GM21447 (cell line): Measurements from ENCODE around the gene JUNB.

Source experiments
- ATAC-seq: cut with Tn5 transposase; IDR thresholded peaks from one replicate; pipeline ENCODE4 v1.9.1; 2021; ENCODE audit not compliant: unreplicated experiment

JUNB gene

DNA sequence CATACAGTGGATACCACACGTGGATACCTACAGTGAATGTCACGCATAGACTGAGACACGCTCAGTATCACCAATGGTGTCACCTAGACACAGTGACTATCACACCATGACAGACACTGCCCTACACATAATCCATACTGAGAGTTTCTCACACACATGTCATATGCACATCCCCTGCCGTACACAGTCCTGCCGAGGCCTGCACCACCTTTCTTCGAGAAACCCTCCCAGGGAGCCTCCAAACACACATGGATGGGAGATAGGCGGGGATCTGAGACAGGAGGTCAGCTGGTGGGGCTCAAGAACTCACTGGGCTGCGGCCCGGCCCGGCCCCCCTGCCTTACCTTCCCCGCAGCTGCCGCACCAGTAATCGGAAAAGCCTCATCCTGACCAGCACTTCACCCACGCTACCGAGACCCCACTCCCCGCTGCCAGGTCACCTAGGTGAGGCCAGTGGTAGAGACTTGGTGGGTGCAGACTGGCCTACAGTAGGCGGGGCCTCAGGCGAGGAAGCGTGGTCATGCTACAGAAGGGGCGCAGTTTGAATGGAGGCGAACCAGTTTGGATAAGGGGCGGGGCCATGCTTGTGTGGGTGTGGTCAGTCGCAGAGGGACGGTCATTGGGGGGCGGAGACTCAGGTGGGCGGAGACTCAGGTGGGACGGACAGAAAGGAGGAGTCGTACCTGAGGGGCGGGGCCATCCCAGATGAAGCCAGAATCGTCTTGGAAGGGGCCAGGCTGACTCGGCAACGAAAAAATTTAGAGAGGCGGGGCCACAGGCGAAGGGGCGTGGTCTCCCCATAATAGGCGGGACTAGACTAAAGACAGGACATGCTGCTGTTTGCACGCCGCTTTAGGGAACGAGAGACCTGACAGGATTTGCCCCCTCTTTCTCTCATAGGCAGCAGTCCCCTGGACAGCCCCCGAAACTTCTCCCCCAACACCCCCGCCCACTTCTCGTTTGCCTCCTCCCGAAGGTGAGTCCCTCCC is 49.1 kb downstream of the JUNB start:
- ATAC-seq = no peak

DNA sequence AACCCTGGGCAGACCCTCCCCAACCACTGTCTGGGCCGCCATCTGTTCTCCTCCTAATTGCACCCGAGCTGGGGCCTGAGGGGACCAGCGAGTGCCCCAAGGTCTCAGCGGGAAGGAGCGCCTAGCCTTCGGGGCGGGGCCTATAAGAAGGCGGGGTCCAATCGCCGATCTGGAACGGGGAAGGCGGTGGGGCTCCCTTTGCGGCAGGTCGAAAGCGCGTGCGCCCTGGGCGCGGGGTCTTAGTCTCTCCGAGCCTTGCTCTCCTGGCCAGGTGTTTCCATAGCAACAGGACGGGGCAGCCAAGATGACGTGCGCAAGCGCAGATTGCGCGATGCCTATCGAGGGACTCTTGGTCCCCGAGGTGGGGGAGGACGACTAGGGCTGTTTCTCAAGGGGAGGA is 49.8 kb downstream of the JUNB start:
- ATAC-seq = no peak

GRCh38 chr19:12842511-12842910 is 51.2 kb downstream of the JUNB start:
- no peak for ATAC-seq
